GM12878 (cell line): ENCODE measurements around the gene MCHR1. TPM values are rescaled to one million over a fixed set of nuclear protein-coding genes. Genes with fewer than 3 reads are reported as not detected.

Experiments used
- ATAC-seq: fragments of 200-7000 bp; cut with Tn5 transposase; 3 replicates; pipeline ENCODE4 v1.9.1; 2020; ENCODE audit warnings: mild to moderate bottlenecking, moderate library complexity
- BruUV-seq: library from RNA; stranded (reverse); fragments of 400-500 nt; replicated peaks from 2 replicates; lab custom pipeline; 2021; lab: Mats Ljungman, UMichigan
- CTCF ChIA-PET: fragments of 300-600 bp; sonication (Branson Sonifier 250); formaldehyde crosslinking; extraction: SDS; loops from one replicate; lab custom pipeline; 2021; ENCODE audit warnings: inconsistent platforms; lab: Yijun Ruan, JAX
- POLR2A ChIA-PET: fragments of 350-600 bp; formaldehyde crosslinking; extraction: SDS; loops from one replicate; lab custom pipeline; 2021; ENCODE audit warnings: inconsistent platforms; lab: Charles Lee
- RAD21 ChIA-PET: fragments of 300-600 bp; sonication (Branson Sonifier 250); formaldehyde crosslinking; loops from one replicate; lab custom pipeline; 2023; ENCODE audit warnings: antibody characterized with exemption; ENCODE audit not compliant: unreplicated experiment; lab: Charles Lee
- SMC1A ChIA-PET: fragments of 300-600 bp; sonication (Branson Sonifier 250); formaldehyde crosslinking; loops from one replicate; lab custom pipeline; 2023; ENCODE audit not compliant: unreplicated experiment, uncharacterized antibody; lab: Charles Lee
- DNase-seq: peaks from one replicate; pipeline ENCODE4 v3.0.0-alpha.2; 2011; ENCODE audit warnings: low read depth, low spot score
- FAIRE-seq: peaks from 3 replicates; lab custom pipeline; 2011; peaks lifted over from hg19 to GRCh38; lab: Jason Lieb, UNC
- H2AFZ ChIP-seq: 2 replicates; pipeline ENCODE4 v1.6.0; 2011; ENCODE audit warnings: low read depth, low read length, control low read depth; ENCODE audit not compliant: control insufficient read depth
- H3K27ac ChIP-seq: 2 replicates; pipeline ENCODE4 v1.5.1; 2011; ENCODE audit warnings: control low read depth; ENCODE audit not compliant: control insufficient read depth, insufficient read depth
- H3K27me3 ChIP-seq, 2 experiments: replicated peaks in 1 of 2; 2 replicates each; pipeline versions ENCODE4 v1.6.0 to v1.6.1; 2011; ENCODE audit warnings: low read length in 1 of 2; ENCODE audit not compliant: control insufficient read depth in 2 of 2, insufficient read depth in 2 of 2
- H3K36me3 ChIP-seq, 2 experiments: 2 replicates each; pipeline ENCODE4 v1.5.1; 2011; ENCODE audit warnings: low read length in 1 of 2; ENCODE audit not compliant: control insufficient read depth in 2 of 2, insufficient read depth in 2 of 2
- H3K4me1 ChIP-seq: 2 replicates; pipeline ENCODE4 v1.6.1; 2011; ENCODE audit warnings: mild to moderate bottlenecking, low read length, moderate library complexity, mixed read lengths; ENCODE audit not compliant: control insufficient read depth, insufficient read depth
- H3K4me2 ChIP-seq: 2 replicates; pipeline ENCODE4 v1.6.0; 2011; ENCODE audit warnings: control low read depth; ENCODE audit not compliant: control insufficient read depth, insufficient read depth
- H3K4me3 ChIP-seq: fragments of 200-600 bp; sonication (generic); 2 replicates; pipeline ENCODE4 v1.5.1; 2016
- H3K79me2 ChIP-seq: 2 replicates; pipeline ENCODE4 v1.6.0; 2011; ENCODE audit warnings: low read length; ENCODE audit not compliant: control insufficient read depth, insufficient read depth
- H3K9ac ChIP-seq: 2 replicates; pipeline ENCODE4 v1.8.0; 2011; ENCODE audit warnings: low read length, control low read depth, mixed read lengths; ENCODE audit not compliant: control insufficient read depth, insufficient read depth
- H3K9me3 ChIP-seq: replicated peaks from 3 replicates; pipeline ENCODE4 v1.5.1; 2011; ENCODE audit warnings: mild to moderate bottlenecking, low read length; ENCODE audit not compliant: control insufficient read depth, insufficient read depth
- H4K20me1 ChIP-seq: 2 replicates; pipeline ENCODE4 v1.6.0; 2011; ENCODE audit not compliant: control insufficient read depth, insufficient read depth
- BRCA1 ChIP-seq: IDR thresholded peaks from 2 replicates; pipeline ENCODE4 v1.6.1; 2011; ENCODE audit warnings: low read depth, low read length, improper control_type of control experiment
- CREB1 ChIP-seq: IDR thresholded peaks from 2 replicates; pipeline ENCODE4 v1.6.1; 2012; ENCODE audit warnings: low read depth, mild to moderate bottlenecking, inconsistent platforms
- CREM ChIP-seq: IDR thresholded peaks from 2 replicates; pipeline ENCODE4 v1.6.1; 2014; ENCODE audit warnings: antibody characterized with exemption, low read depth
- EZH2 ChIP-seq: IDR thresholded peaks from 2 replicates; pipeline ENCODE4 v1.6.1; 2012; ENCODE audit warnings: low read depth, mild to moderate bottlenecking, control low read depth, inconsistent platforms, low read length, borderline replicate concordance; ENCODE audit not compliant: control insufficient read depth
- KAT2A ChIP-seq: conservative IDR thresholded peaks from 2 replicates; pipeline ENCODE4 v1.6.1; 2011; ENCODE audit warnings: low read depth, low read length; ENCODE audit not compliant: control insufficient read depth
- NFXL1 ChIP-seq: fragments of 450-650 bp; IDR thresholded peaks from 2 replicates; pipeline ENCODE4 v1.6.1; 2017; ENCODE audit warnings: antibody characterized with exemption, mild to moderate bottlenecking, borderline replicate concordance
- STAT3 ChIP-seq: IDR thresholded peaks from 2 replicates; pipeline ENCODE4 v1.6.1; 2011; ENCODE audit warnings: low read depth, low read length, improper control_type of control experiment
- ZBTB40 ChIP-seq: fragments of 450-650 bp; IDR thresholded peaks from 2 replicates; pipeline ENCODE4 v1.6.1; 2016; ENCODE audit warnings: mild to moderate bottlenecking, moderate library complexity, borderline replicate concordance
- WGBS: methylation state at CpG from one replicate; pipeline ENCODE4 v1.1.6; 2016; ENCODE audit warnings: low lambda C conversion rate; ENCODE audit not compliant: insufficient replicate concordance, insufficient coverage; ENCODE audit errors: missing lambda C conversion rate; 5-methylcytosine and 5-hydroxymethylcytosine counted together
- in situ Hi-C: fragments of 300-500 bp; cut with MboI; formaldehyde crosslinking; loops from 9 replicates; pipeline ENCODE4 v1.14.3; 2018; ENCODE audit warnings: mixed read lengths
- intact Hi-C: fragments of 100-400 bp; cut with micrococcal nuclease; formaldehyde crosslinking; loops from one replicate; pipeline ENCODE4 v1.14.2; 2022; ENCODE audit not compliant: unreplicated experiment
- polyA plus RNA-seq, 11 experiments: library from polyadenylated mRNA; depleted of rRNA in 4 of 11; unstranded in 6 of 11; stranded (reverse) in 5 of 11; fragments of >200 nt; fragmentation: Nextera tagmentation in 4 of 11; fragmentation: Illumina TruSeq in 1 of 11; extraction: Ambion mirVana in 4 of 11; extraction: Trizol in 1 of 11; gene quantifications; 1 replicate in 1 of 11; 2 replicates in 10 of 11; pipeline versions ENCODE4 v1.2.1 to v1.2.3, GENCODE V29; 2011 to 2016; ENCODE audit warnings: inconsistent platforms in 2 of 11, missing spikeins in 2 of 11, low read depth in 1 of 11
- total RNA-seq, 4 experiments: library from RNA; depleted of rRNA in 3 of 4; stranded (reverse); fragments of >200 nt in 3 of 4; fragmentation: Illumina TruSeq in 1 of 4; extraction: Trizol in 1 of 4; gene quantifications; 2 replicates each; pipeline versions ENCODE4 v1.2.1 to v1.2.3, GENCODE V29; 2013 to 2021

MCHR1 gene
- total and polyA plus RNA-seq, 10 of the 15 experiments (the other 5 are each of a cell fraction or from before 2014, with no cell fraction given) = not detected

GRCh38 chr22:40678493-40679248 is 613 bp upstream of the MCHR1 start:
- ChIA-PET CTCF (no interaction called here), POLR2A (interaction anchor here (0.5 kb wide), 2 partner anchors 250 to 729 kb away, joined by 3 to 4 read pairs; no protein-coding TSS in a partner anchor), RAD21 (no interaction called here), SMC1A (interaction anchor here (0.9 kb wide), 1 partner anchor 19 kb away, joined by 4 read pairs; no protein-coding TSS in a partner anchor)
- no peak for TF ChIP-seq ZBTB40
- TF ChIP-seq CREM = no peak
- TF ChIP-seq CREB1 = no peak
- TF ChIP-seq BRCA1 = no peak
- TF ChIP-seq NFXL1 = no peak
- TF ChIP-seq STAT3 = no peak
- no peak for TF ChIP-seq EZH2
- TF ChIP-seq KAT2A = no peak
- H3K9ac ChIP-seq = no peak overlapping the region
- FAIRE-seq (no peak), ATAC-seq (no peak), DNase-seq (no peak)
- intact Hi-C loops = no loop called here
- H3K4me1 ChIP-seq = no peaks in the 10 kb centered on the region
- WGBS = 48% methylated on average over 14 of the region's 14 CpGs
- no peaks in the 10 kb centered on the region for H4K20me1 ChIP-seq
- no peak overlapping the region for H3K4me3 ChIP-seq
- no peak overlapping the region for H2AFZ ChIP-seq
- H3K79me2 ChIP-seq = no peaks in the 10 kb centered on the region
- in situ Hi-C loops = no loop called here
- H3K27me3 ChIP-seq = peaks cover 0 to 3% of the 10 kb centered on the region in 2 experiments; a peak in 3 of 4 replicates
- H3K4me2 ChIP-seq = no peak overlapping the region
- BruUV-seq = no TSS peak
- H3K36me3 ChIP-seq = no peaks in the 10 kb centered on the region
- H3K27ac ChIP-seq = no peak overlapping the region
- H3K9me3 ChIP-seq = no peaks in the 10 kb centered on the region
